Epithelial cell of proximal tubule (primary cell): ENCODE results near the gene EZH2. TPM values are rescaled to one million over a fixed set of nuclear protein-coding genes. Genes with fewer than 3 reads are reported as not detected.

Experiments used
- DNase-seq: peaks from one replicate; pipeline ENCODE4 v3.0.0-alpha.2; 2011; ENCODE audit warnings: low read depth
- H3K4me3 ChIP-seq: 2 replicates; pipeline ENCODE4 v1.5.1; 2011; ENCODE audit warnings: low read depth, mild to moderate bottlenecking, low read length
- total RNA-seq: library from RNA; depleted of rRNA; stranded (reverse); fragments of >200 nt; gene quantifications from 2 replicates; pipeline ENCODE4 v1.2.3, GENCODE V29; 2015
- TF ChIP-seq, protein P1 (sequence below): conservative IDR thresholded peaks from 2 replicates; pipeline ENCODE4 v1.5.1; 2012; ENCODE audit warnings: low read depth, mild to moderate bottlenecking, low read length

EZH2 gene
- total RNA-seq, 1 donor from 2014 or later: 24.9 TPM

DNA sequence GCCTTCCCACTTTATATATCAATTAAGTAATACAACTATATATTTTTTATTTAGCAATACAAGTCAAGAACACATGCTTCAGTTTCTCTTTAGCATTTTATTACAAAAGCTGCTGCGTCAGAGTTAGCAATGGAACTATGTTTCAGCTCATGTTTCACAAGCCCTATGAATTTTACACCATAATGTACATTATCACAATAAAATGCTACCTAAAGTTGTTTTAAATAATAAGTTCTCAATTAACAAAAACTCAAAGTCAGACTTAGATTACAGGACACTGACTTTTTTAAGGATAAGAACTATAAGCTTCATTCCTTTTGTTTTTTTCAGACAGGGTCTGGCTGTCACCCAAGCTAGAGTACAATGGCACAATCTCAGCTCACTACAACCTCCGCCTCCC, 52.3 kb downstream of the EZH2 start:
- no peak for DNase-seq
- no peak overlapping the region for H3K4me3 ChIP-seq
- TF ChIP-seq, protein P1, sequence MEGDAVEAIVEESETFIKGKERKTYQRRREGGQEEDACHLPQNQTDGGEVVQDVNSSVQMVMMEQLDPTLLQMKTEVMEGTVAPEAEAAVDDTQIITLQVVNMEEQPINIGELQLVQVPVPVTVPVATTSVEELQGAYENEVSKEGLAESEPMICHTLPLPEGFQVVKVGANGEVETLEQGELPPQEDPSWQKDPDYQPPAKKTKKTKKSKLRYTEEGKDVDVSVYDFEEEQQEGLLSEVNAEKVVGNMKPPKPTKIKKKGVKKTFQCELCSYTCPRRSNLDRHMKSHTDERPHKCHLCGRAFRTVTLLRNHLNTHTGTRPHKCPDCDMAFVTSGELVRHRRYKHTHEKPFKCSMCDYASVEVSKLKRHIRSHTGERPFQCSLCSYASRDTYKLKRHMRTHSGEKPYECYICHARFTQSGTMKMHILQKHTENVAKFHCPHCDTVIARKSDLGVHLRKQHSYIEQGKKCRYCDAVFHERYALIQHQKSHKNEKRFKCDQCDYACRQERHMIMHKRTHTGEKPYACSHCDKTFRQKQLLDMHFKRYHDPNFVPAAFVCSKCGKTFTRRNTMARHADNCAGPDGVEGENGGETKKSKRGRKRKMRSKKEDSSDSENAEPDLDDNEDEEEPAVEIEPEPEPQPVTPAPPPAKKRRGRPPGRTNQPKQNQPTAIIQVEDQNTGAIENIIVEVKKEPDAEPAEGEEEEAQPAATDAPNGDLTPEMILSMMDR: no peak

DNA sequence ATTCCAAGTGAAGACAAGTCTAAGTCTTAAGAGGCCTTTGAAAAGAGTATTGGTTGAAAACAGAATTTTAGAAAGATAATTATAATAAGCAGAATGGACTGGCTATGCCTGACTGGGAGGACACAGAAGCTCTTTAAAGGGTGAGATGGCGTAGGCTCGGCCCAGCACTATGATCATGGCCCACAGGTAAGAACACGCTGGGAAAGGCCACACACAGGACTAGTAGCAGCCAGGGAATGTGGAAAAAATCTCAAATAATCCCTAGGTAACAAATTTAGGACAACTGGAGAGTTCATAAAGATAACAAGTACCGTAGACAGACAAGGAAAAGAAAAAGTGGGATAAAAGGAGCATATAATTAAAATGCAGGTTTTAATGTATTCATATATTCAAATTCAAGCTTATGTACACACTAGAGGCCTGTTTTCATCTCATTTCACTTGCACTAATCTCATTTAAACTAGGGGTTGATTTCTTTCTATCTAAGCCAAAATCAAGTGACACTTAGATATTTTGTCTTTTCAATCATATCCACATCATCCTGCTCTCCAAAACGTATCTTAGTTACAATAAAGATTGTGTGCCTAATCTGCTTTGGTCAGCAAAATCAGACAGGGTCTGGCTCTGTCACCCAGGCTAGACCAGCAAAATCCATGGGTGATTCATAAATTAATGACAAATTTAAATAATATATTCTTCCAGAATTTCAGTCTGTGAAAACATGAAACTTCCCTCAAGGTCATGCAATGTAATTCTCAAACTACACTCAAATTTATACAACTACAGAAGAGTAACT, 53.0 kb downstream of the EZH2 start:
- TF ChIP-seq, protein P1: no peak
- DNase-seq: no peak
- H3K4me3 ChIP-seq: no peak overlapping the region

DNA sequence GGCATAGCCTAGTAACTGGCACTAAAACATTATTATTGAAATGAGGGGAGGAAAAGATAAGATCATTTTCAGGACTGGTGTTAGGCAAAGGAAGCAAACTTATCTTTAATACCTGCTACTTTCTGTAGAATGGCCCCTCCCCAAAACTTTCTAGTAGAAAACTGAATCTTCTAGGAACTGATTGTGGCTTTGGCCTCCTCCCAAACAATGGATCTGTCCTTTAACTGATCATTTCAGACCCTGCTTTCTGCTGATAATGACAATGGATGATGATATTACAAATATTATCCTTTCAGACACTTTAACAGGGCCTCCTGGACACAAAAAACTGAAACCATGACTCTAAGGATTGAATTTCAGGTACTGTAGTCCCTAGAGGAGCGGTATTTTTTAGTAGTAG, 55.1 kb downstream of the EZH2 start:
- no peak for DNase-seq
- no peak overlapping the region for H3K4me3 ChIP-seq
- TF ChIP-seq, protein P1: no peak

DNA sequence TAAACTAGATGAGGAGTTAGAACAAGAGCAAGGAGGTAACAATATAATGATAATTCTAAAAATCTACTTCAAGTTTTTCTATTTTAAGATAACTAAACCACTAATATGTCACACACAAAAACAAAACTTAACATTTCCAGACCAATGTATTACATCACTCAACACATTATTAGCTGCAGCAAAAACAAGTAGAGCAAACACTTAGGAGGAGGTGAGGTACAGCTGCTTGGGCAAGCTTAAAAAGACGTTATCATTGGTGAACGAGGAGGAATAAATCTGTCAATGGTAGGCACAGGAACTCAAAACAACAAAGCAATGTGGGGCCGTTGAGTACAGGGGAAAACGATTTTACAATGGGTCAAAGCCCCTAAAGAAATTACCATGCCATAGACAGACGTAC, 58.8 kb downstream of the EZH2 start:
- DNase-seq: no peak
- TF ChIP-seq, protein P1: no peak
- H3K4me3 ChIP-seq: no peak overlapping the region

DNA sequence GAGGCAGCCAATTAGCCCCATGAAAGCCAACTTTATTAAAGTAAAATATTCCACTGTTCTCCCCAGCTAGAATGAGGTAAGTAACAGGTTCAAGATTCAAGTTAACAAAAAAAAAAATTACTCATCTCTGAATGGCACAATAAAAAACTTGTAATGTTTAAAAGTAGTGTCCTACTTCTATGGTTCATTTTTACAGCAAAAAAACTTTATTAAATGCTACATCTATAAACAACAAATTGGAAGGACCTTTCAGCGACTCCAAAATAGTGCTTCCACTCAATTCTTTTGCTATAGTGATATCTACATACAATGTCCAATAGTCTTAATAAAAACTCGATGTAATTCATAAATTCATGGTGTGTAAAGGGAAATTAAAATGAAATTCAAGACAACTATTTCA, 59.2 kb downstream of the EZH2 start:
- no peak overlapping the region for H3K4me3 ChIP-seq
- TF ChIP-seq, protein P1: no peak
- DNase-seq: no peak

DNA sequence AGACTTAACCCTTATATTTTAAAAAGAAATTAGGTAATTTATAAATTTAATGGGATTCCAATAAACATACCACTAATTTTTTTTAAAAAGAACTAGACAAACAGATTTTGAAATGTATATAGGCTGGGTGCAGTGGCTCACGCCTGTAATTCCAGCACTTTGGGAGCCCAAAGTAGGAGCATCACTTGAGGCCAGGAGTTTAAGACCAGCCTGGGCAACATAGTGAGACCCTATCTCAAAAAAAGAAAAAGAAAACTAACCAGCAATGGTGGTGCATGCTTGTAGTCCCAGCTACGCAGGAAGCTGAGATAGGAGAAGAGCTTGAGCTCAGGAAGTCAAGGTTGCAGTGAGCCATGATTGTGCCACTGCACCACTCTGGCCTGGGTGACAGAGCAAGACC, 62.7 kb downstream of the EZH2 start:
- H3K4me3 ChIP-seq: no peak overlapping the region
- TF ChIP-seq, protein P1: no peak
- no peak for DNase-seq
